Right lung (tissue), 5 donors: Measurements from ENCODE around the gene BRPF3. TPM values are rescaled to one million over a fixed set of nuclear protein-coding genes. Genes with fewer than 3 reads are reported as not detected.

Experiments
- DNase-seq, 2 donors: peaks; one replicate each; pipeline ENCODE4 v3.0.0-alpha.2; 2013
- polyA plus RNA-seq, 5 donors: library from polyadenylated mRNA; unstranded; fragments of 120-200 nt; gene quantifications; one replicate each; pipeline versions ENCODE4 v1.2.1 to v1.2.3, GENCODE V29; 2013; ENCODE audit warnings: inconsistent platforms in 1 of 5, low replicate concordance in 1 of 5; ENCODE audit not compliant: insufficient read length in 5 of 5, insufficient read depth in 1 of 5

BRPF3 gene
- polyA plus RNA-seq, 5 donors, result 38.8 to 47.9 (median 43.3) TPM

DNA sequence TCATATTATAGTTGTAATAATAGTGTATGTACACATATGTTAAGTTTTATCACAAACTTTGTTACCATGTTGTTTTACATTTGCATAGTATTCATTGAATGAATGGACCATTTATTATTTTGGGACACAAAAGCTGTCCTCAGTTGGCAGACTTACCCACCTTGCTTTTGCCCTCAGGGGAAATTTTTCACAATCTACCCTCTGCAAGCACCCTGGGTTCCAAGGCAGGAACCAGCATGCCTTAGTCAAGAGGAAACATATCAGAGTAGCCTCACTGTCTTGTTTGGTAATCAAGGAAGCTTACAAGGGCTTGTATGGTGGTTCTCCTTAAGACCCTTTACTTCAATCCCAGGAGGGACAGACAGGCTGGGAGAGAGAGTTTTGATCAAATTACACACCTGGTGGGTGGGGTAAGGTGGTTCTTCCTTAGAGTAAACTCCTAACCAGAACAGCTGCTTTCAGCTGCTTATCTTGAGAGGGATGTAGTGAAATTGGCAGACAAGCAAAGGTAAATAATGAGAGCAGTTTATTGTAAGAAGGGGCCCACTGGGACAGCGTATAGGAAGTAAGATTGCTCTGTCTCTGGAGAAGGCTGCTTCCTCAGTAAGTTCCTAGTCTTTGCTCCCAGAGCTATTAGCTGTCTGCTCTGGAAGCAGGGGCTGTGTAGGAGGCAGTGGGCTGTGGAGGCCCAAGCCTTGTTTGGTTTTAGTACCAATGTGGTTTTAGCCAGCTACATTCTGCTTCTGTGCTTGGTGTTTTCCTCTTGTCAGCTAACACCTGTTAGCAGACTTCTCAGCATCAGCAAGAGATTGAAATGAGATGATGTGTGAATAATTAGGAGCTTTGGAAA is 31.1 kb downstream of the BRPF3 start:
- DNase-seq, result no peak

DNA sequence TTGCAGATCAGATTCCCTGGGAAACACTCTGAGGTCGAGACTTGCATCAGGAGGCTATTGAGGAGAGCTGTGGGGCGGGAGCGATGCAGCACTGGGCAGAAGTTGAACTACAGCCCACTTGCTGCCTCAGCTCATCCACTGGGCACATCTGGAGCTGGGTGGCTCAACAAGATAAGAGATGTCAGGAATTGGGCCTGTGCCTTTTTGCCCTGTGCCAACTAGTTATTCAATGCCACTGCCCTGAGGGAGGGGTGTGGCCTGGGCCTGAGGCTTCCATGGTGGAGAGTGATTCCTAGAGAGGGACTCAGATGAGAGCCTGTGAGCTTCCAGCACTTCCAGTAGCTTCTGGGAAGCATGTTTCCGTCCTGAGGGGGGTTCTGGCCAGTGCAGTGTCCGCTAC is 32.7 kb downstream of the BRPF3 start:
- DNase-seq, result no peak

DNA sequence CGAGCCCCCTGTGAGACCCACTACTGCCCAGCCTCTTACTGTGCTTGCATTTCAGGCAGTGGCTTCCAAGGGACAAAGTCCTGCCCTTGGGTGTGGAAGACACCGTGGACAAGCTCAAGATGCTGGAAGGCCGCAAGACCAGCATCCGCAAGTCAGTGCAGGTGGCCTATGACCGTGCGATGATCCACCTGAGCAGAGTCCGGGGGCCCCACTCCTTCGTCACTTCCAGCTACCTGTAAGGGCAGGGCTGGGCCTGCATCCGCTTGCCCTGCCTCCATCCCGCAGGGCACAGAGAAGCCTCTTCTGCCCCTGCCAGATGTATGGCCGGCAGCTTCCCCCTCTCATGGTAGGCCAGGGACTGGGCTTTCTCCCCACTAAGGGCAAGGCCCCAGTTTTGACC is 33.8 kb downstream of the BRPF3 start:
- no peak for DNase-seq

DNA sequence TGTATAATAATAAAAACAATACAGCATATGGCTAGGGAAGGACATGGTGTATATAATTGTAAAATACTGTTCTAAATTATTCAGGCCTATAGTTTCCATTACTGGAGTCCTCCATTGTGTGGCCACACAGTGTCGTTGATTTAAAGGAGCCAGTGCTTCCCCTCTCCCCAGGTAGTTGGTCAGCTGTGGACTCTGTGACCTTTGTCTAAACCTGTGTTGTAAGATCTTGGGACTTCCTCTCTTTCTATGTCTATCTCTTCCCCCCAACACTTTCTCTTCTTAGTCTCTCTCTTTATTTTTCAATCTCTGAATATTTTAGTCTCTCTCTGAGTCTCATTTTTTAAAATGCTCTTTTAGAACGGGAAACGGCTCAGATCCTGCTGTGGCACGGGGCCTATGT is 35.6 kb downstream of the BRPF3 start:
- no peak for DNase-seq

DNA sequence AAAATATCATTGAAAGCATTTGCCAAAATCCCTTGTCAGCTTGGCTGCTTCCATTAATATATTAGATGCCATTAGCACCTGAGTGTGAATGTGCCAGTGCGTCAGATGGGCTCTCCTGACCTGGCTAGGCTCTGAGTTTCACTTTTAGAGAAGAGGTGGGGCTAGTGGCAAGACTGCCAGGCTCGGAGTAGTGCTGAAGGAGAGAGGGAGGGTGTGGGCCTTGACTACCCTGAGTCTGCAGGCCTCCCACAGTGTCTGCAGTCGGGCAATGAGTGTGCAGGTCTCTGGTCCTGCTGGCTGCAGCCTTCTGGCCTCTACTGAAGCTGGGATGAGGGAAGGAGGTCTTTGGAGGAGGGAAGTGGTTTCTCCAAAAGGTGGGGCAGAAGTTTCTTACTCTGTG is 38.8 kb downstream of the BRPF3 start:
- DNase-seq, result no peak

DNA sequence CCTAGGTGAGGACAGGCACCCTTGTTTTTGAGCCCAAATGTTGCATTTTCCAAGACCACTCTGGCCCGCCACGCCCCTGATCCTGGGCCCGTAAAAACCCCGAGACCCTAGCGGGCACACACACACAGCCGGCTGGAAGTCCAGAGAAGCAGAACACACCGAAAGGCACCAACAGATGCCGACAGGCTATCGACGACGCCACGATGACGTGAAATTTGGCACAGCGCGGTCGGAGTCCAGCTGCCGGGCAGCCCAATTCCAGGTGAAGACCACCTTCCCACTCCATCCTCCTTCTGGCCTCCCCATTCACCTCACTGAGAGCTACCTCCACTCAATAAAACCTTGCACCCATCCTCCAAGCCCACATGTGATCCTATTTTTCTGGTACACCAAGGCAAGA is 39.3 kb downstream of the BRPF3 start:
- no peak for DNase-seq

DNA sequence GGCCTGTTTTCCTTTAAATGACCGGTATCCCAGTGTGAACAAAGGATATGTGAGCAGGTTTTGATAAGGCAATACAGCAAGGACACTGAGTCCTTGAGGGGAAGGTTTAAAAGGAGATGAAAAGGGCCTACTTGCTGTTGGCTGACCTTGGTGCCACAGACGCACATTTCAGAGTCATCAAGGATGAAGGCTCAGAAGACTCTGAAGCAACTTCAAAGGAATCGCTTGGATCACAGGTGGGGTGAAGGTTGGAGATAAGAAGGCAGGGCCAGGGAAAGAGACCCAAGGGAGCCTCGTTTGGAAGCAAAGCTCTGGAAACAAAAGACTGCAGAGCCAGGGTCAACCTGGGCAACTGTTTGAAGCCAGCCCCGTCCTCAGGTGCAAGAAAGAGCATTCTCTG is 43.2 kb downstream of the BRPF3 start:
- no peak for DNase-seq

DNA sequence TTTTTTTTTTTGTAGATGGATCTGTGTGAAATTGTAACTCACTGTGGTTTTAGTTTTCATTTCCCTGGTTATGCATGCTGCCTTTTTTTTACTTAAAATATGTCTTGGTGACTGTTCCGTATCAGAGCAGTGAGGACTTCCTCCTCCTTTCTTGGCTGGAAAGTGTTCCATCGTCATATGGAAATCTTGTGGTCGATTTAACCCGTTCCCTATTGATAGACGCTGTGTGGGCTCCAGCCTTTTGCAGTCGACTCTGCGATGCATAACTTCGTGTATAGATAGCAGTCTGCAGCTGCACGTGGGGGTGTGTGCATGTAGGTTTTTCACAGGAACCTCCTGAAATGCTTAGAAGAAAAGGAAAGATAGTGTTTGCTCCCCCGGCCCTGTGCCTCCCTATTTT is 45.2 kb downstream of the BRPF3 start:
- DNase-seq, result no peak

DNA sequence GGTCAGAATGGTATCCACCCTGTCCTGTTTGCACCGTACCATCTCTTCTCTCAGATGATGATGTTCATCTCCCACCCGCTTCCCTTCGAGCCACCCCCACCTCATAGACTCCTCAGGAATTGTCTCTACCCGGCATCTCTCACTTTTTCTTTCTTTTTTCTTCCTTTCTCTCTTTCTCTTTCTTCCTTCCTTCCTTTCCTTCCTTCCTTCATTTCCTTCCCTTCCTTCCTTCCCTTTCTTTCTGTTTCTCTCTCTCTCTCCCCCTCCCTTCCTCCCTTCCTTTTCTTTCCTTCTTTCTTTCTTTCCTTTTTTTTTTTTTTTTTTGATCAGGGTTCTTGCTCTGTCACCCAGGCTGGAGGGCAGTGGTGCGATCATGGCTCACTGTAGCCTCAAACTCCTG is 45.6 kb downstream of the BRPF3 start:
- no peak for DNase-seq

DNA sequence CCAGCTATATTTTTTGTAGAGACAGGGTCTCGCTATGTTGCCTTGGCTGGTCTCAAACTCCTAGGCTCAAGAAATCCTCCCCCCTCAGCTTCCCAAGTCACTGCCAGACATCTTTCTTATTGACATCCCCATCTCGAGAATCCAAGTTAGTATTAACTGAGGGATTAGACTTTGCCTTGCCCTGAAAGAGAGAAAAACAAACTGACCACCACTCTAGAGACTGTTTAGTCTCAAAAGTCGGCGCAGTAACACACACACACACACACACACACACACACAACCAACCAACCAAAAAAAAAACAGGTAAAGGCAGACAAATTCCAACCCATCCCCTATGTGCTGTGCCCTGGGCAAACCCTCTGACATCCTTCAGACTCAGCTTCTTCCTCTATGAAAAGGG is 46.1 kb downstream of the BRPF3 start:
- no peak for DNase-seq

DNA sequence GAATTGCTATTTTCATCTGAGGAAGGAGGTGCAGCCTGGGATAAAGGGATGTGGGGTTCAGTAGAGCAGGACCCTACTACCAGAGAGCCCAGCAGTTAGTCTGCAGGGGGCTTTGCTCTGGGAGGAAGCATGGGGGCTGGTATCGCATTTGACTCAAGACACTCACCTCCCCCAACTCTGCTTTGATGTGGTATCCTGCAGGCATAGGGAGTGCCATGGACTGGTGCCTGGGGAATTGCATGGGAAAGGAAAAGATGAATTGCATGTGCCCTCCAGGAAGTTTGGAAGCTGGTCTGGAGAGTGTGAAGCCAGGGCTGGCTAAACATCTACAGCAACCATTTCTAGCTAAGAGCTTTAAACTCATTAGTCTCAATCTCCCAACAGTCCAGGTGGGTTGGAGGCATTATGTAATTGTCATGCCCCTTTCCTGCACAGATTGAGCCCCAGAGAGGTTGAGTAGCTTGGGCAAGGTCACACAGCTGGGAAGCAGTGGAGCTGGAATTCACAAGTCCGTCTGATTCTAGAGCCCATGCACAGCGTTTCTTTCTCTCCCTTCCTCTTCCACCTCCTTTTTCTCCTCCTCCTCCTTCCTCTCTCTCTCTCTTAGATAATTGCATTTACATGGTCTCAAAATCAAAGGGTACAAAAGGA is 47.1 kb downstream of the BRPF3 start:
- no peak for DNase-seq

DNA sequence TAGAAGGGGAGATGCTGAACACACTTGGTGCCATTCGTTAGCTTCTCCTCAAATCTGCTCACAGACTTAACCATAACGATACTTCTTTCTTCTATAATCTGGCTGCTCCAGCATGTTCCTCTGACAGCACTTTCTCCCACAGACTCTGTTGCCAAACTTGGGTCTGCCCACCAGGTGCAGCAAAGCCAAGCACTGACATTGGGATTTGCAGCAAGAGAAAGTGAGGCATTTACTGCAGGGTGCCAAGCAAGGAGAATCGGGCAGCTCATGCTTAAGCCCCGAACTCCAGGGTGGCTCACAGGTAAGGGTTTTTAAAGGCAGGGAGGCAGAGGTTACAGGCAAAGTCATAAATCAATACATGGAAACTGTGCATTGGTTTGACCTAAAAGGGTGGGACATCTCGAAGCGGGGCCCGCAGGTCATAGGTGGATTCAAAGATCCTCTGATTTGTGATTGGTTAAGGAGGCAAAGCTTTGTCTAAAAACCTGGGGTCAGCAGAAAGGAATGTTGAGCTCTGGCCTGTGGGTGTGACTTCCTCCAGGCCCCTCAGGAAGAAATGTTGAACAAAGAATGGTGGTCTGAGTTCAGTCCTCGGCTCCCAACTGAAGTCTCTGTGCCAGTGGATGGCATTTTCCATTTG is 48.2 kb downstream of the BRPF3 start:
- DNase-seq, result no peak

DNA sequence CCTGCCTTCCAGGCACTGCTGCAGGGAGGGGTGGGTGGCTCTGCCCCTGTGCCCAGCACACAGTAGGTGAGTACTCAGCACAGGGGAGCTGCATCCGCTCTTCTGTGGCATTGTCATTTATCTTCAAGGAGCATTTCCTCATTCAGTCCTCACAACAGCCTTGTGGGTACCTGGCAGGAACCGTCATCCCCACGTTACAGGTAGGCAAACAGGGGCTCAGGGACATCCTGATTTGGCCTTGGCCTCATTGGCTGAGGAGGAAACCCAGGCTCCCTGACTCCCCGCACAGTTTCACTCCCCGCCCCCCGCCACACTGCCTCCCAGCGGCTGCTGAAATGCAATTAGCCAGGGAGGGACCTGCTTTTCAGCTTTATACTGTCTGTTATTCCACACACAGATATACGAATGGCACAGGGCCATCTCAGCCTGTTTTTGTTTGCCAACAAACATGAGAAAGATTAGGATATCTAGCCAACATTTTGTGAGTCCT is 49.1 kb downstream of the BRPF3 start:
- no peak for DNase-seq

DNA sequence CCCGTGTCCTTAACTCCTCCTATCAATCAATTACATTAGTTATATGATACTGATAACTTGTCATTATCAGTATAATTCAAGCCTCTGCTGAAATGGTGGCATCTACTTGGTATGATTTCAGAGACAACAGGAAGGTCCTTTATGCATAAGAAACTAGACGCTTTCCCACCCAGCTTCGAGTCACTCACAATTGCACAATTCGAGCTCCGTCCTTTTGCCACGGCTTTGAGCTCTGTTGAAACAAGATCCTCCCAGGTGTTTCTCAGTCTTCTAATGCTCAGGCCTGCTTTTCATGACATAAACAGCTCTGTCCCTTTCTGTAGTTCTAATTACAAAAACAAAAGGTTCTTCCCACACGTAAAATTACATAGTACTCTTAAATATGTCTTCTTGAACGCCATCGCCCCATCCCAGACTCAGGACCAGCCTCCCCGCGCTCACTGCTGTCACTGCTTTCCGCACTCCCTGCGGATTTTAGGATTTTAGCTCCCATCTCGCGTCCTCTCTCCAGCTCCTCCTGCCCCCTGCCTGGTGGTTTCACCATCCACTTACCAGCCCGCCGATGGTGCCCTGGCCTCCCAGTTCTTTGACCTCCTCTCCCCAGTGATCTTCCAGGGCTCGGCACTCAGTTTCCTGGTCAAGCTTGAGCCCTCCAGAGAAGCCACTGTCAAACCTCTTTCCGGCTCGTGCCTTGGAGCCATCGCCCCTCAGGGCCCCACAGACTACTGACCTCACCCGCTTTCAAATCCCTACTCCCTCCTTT is 50.1 kb downstream of the BRPF3 start:
- DNase-seq, result no peak

DNA sequence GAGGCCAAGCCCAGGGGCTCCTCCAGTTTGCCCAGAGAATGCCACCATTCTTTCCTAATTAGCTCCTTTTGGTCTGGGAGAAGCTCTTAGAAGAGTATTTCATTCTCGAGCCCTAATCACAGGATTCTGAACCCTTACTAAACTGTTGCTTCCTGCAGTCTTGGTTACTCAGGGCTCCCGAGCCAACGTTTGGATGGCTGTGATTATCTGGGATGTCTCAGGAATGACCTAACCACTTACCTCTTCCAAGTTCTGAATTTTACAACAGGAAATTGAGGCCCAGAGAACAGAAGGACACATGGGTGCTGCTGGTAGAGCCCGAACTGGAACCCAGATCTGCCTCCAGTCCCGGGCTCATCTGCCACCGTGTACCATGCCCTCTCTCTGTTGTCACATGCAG is 51.1 kb downstream of the BRPF3 start:
- no peak for DNase-seq

DNA sequence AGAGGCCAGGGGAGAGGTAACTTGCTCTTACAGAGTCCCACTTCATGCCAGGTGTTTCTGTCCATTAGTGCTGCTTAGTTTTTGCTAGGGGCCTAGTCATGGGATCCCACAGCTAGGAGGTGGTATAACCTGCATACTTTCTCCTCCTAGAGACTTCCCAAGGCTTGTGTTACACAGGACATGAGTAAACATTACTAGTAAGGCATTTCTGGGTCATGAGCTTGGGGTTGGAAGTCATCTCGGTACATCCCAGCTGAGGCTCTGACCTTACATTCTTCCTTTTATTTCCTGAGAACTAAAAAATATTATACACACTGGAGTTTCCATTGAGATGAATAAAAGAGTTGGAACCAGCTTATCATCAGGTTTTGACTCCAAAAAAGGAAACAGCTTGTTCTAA is 52.4 kb downstream of the BRPF3 start:
- no peak for DNase-seq

DNA sequence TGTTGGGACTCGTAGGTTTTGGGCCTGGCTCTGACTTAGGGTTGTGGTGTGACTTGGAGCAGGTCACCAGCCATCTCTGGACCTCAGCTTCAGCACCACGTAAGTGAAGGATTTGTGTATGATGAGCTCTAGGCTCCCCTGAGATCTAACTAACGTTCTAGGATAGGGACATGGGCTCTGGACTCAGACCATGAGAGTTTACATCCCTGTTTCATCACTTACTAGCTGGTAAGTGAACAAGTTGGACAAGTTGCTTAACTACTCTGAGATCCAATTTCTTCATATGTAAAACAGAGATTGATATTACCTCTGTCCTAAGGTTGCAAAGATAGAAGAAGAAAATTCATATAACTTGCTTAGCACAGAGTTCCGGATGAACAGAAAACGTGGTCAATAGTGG is 53.0 kb downstream of the BRPF3 start:
- DNase-seq, result no peak

DNA sequence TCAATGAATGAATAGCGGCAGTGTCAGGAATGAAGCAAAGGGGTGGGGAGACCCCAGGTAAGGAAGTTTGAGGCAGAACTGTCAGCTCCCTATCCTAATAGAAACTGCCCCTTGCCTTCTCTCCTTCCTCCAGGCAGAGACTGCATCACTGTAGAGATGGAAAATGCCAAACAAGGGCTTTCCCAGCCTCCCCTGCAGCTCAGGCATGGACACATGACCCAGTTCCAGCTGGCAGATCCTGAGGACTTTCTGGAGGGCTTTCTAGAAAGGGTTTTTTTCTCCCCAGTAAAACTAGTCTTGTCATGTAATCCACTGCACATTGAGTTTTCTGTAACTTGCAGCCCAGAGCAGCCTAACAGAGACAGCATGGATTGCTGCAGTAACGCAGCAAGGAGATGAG is 55.5 kb downstream of the BRPF3 start:
- no peak for DNase-seq

DNA sequence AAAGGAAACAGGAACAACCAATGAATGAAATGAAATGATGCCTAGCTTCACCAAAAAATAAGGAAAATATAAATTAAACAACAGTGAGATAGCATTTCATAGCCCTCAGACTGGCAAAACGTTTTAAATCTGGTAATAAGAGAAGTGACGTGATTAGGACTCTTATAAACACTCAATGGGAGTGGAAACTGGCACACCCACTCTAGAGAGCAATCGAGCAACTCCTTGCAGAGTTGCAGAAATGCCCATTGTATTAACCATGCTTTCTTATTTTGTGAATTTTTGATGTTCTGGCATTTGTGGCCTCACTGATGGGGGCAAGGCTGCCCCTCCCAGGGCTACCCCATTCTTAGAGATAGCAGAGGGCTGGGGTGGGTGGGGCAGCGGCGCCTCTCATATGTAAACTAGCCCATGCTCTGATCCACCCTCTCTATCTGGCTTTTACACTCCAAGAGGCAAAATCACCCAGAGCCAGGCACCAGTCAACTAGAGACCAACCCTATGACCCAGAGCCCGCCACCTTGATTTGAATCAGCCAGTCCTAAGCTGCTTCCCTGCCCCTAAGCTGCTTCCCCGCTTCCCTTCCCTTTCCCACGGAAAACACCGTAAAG is 67.0 kb downstream of the BRPF3 start:
- no peak for DNase-seq

DNA sequence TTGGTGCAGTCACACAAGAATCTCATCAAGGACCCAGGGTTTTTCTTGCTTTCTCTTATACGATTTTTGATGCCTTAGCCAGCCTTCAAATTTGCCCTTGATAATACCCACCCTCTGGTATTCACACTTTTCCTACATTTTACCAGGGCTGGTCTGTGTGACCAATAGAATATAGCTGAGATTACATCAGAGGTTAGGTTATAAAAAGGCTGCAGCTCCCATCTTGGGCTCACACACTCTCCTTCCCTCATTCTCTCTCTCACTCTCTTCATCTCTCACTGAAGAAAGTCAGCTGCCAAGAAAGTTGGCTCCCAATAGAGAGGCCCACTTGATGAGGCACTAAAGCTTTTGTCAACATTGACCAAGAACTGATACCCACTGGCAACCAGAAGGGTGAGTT is 69.2 kb downstream of the BRPF3 start:
- no peak for DNase-seq

DNA sequence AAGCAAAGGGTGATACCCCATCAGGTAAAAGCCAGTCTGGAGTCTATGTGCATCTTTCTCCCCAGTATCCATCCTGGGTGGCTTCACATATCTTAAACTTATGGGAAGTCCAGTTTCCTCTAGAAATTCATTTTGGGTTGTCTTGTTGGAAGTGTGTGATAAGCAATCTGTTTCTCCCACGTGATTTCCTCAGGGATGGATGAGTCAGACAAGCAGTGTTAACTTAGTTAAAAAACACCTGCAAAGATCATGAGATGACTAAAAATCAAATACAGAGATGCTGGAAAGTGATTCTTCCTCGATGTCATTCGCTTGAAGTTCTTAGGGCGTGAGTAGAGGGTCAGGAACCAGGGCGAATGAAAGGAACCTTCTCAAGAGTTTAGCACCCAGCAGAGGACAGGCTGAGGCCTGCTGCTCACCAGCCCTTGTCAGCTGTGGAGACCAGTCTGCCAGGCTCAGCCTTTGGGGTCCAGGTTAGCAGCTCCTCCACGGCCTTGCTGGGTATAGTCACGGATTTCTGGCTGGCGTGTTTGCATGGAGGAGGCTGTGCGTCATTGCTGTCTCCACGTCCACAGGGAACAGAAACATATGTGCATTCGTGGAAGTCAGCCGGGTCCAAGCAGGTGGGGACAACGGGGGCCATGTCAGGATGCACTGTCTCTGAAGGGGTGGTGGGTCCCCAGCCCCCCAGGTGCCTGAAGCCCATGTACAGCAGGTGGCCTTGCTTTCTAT is 70.5 kb downstream of the BRPF3 start:
- no peak for DNase-seq
